IMR-90 (cell line): ENCODE results near the gene ITK. TPM values are rescaled to one million over a fixed set of nuclear protein-coding genes. Genes with fewer than 3 reads are reported as not detected.

Experiments used
- ATAC-seq: fragments of 200-7000 bp; cut with Tn5 transposase; 2 replicates; pipeline ENCODE4 v1.9.1; 2020; ENCODE audit warnings: low read depth, mild to moderate bottlenecking, moderate library complexity
- BruUV-seq: library from RNA; stranded (reverse); fragments of 400-500 nt; replicated peaks from 2 replicates; lab custom pipeline; 2021; lab: Mats Ljungman, UMichigan
- CTCF ChIA-PET: fragments of 300-600 bp; formaldehyde crosslinking; extraction: SDS; loops from one replicate; lab custom pipeline; 2021; ENCODE audit warnings: antibody characterized with exemption; lab: Yijun Ruan, JAX
- POLR2A ChIA-PET: fragments of 300-600 bp; sonication (Branson Sonifier 250); formaldehyde crosslinking; loops from one replicate; lab custom pipeline; 2022; ENCODE audit warnings: antibody characterized with exemption; ENCODE audit not compliant: unreplicated experiment; lab: Charles Lee
- DNase-seq: peaks from one replicate; pipeline ENCODE4 v3.0.0; 2013
- H2AFZ ChIP-seq: replicated peaks from 2 replicates; pipeline ENCODE3; 2013; ENCODE audit warnings: low read length, mild to moderate bottlenecking; ENCODE audit not compliant: poor library complexity
- H2AK5ac ChIP-seq: 2 replicates; pipeline ENCODE4 v1.6.1; 2013; ENCODE audit warnings: low read depth, low read length, inconsistent platforms
- H2AK9ac ChIP-seq: replicated peaks from 2 replicates; pipeline ENCODE3; 2013; ENCODE audit warnings: mild to moderate bottlenecking, low read depth, low read length, moderate library complexity; ENCODE audit not compliant: poor library complexity
- H2BK120ac ChIP-seq: 2 replicates; pipeline ENCODE4 v1.6.1; 2013; ENCODE audit warnings: low read depth, low read length, inconsistent platforms
- H2BK15ac ChIP-seq: 3 replicates; pipeline ENCODE4 v1.6.1; 2013; ENCODE audit warnings: low read depth, low read length, inconsistent platforms
- H2BK20ac ChIP-seq: 2 replicates; pipeline ENCODE4 v1.6.1; 2013; ENCODE audit warnings: low read depth, mild to moderate bottlenecking, inconsistent platforms, low read length, moderate library complexity
- H2BK5ac ChIP-seq: 2 replicates; pipeline ENCODE4 v1.6.1; 2013; ENCODE audit warnings: mild to moderate bottlenecking, low read depth, low read length, inconsistent platforms; ENCODE audit not compliant: poor library complexity, severe bottlenecking
- H3K14ac ChIP-seq: replicated peaks from 2 replicates; pipeline ENCODE4 v1.6.1; 2013; ENCODE audit warnings: low read depth, low read length, inconsistent platforms
- H3K18ac ChIP-seq: 2 replicates; pipeline ENCODE4 v1.6.1; 2013; ENCODE audit warnings: low read depth, low read length, control low read depth
- H3K23ac ChIP-seq: 2 replicates; pipeline ENCODE4 v1.6.1; 2013; ENCODE audit warnings: low read depth, low read length, inconsistent platforms
- H3K27ac ChIP-seq: 2 replicates; pipeline ENCODE4 v1.5.1; 2013; ENCODE audit warnings: mild to moderate bottlenecking, control low read depth, low read length; ENCODE audit not compliant: insufficient read depth
- H3K27me3 ChIP-seq: 2 replicates; pipeline ENCODE4 v1.6.1; 2013; ENCODE audit warnings: low read length; ENCODE audit not compliant: control insufficient read depth, insufficient read depth
- H3K36me3 ChIP-seq: 2 replicates; pipeline ENCODE4 v1.6.1; 2013; ENCODE audit warnings: low read length, mixed read lengths; ENCODE audit not compliant: control insufficient read depth, insufficient read depth
- H3K4ac ChIP-seq: 2 replicates; pipeline ENCODE4 v1.6.1; 2013; ENCODE audit warnings: low read depth, low read length, inconsistent platforms
- H3K4me1 ChIP-seq: 2 replicates; pipeline ENCODE4 v1.6.1; 2013; ENCODE audit warnings: low read length, mixed read lengths; ENCODE audit not compliant: control insufficient read depth, insufficient read depth
- H3K4me2 ChIP-seq: 2 replicates; pipeline ENCODE4 v1.6.1; 2013; ENCODE audit warnings: low read depth, mild to moderate bottlenecking, control low read depth, low read length, moderate library complexity
- H3K4me3 ChIP-seq: 2 replicates; pipeline ENCODE4 v1.5.1; 2013; ENCODE audit warnings: low read depth, mild to moderate bottlenecking, control low read depth, low read length, moderate library complexity; ENCODE audit not compliant: insufficient read depth
- H3K56ac ChIP-seq: 2 replicates; pipeline ENCODE4 v1.6.1; 2013; ENCODE audit warnings: low read length, inconsistent platforms; ENCODE audit not compliant: insufficient read depth; ENCODE audit errors: extremely low read depth
- H3K79me1 ChIP-seq, 2 experiments: 2 replicates each; pipeline ENCODE4 v1.6.1; 2013; ENCODE audit warnings: low read length in 2 of 2, inconsistent platforms in 1 of 2, low read depth in 1 of 2
- H3K9ac ChIP-seq: 2 replicates; pipeline ENCODE4 v1.6.1; 2013; ENCODE audit warnings: low read depth, low read length, control low read depth
- H3K9me1 ChIP-seq: 2 replicates; pipeline ENCODE4 v1.6.1; 2013; ENCODE audit warnings: low read length, inconsistent platforms; ENCODE audit not compliant: insufficient read depth
- H3K9me3 ChIP-seq: 2 replicates; pipeline ENCODE4 v1.6.1; 2013; ENCODE audit warnings: low read length; ENCODE audit not compliant: control insufficient read depth, insufficient read depth
- H4K20me1 ChIP-seq: 2 replicates; pipeline ENCODE4 v1.6.1; 2013; ENCODE audit warnings: low read length, inconsistent platforms; ENCODE audit not compliant: insufficient read depth
- H4K5ac ChIP-seq: 2 replicates; pipeline ENCODE4 v1.6.1; 2013; ENCODE audit warnings: mild to moderate bottlenecking, low read depth, low read length, control low read depth
- H4K8ac ChIP-seq, 2 experiments: 2 replicates each; pipeline ENCODE4 v1.6.1; 2013; ENCODE audit warnings: low read depth in 2 of 2, low read length in 2 of 2, control low read depth in 1 of 2, inconsistent platforms in 1 of 2
- H4K91ac ChIP-seq: 2 replicates; pipeline ENCODE4 v1.6.1; 2013; ENCODE audit warnings: low read depth, low read length, inconsistent platforms; ENCODE audit not compliant: insufficient read depth
- BHLHE40 ChIP-seq: fragments of 150-350 bp; IDR thresholded peaks from 2 replicates; pipeline ENCODE4 v1.6.1; 2016; ENCODE audit warnings: mild to moderate bottlenecking, low read depth, low read length
- CEBPB ChIP-seq: IDR thresholded peaks from 2 replicates; pipeline ENCODE4 v1.6.1; 2012; ENCODE audit warnings: low read depth, low read length, improper control_type of control experiment
- CHD1 ChIP-seq: IDR thresholded peaks from 2 replicates; pipeline ENCODE4 v1.6.1; 2012; ENCODE audit warnings: low read depth, low read length, improper control_type of control experiment
- FOS ChIP-seq: fragments of 150-350 bp; IDR thresholded peaks from 2 replicates; pipeline ENCODE4 v1.6.1; 2016; ENCODE audit warnings: low read depth, low read length
- MAFK ChIP-seq: IDR thresholded peaks from 2 replicates; pipeline ENCODE4 v1.6.1; 2012; ENCODE audit warnings: low read depth, low read length, improper control_type of control experiment
- MAZ ChIP-seq: IDR thresholded peaks from 2 replicates; pipeline ENCODE4 v1.6.1; 2012; ENCODE audit warnings: low read depth, mild to moderate bottlenecking, low read length, improper control_type of control experiment, moderate library complexity, borderline replicate concordance
- MXI1 ChIP-seq: IDR thresholded peaks from 2 replicates; pipeline ENCODE4 v1.6.1; 2012; ENCODE audit warnings: low read depth, mild to moderate bottlenecking, low read length, moderate library complexity, borderline replicate concordance
- NFE2L2 ChIP-seq: fragments of 150-350 bp; IDR thresholded peaks from 2 replicates; pipeline ENCODE4 v1.6.1; 2016; ENCODE audit warnings: low read depth, mild to moderate bottlenecking, low read length
- POLR2A ChIP-seq: IDR thresholded peaks from 2 replicates; pipeline ENCODE4 v1.6.1; 2012; ENCODE audit warnings: mild to moderate bottlenecking, low read depth, low read length
- RAD21 ChIP-seq: IDR thresholded peaks from 2 replicates; pipeline ENCODE4 v1.6.1; 2012; ENCODE audit warnings: low read length, improper control_type of control experiment
- RCOR1 ChIP-seq: IDR thresholded peaks from 2 replicates; pipeline ENCODE4 v1.6.1; 2012; ENCODE audit warnings: mild to moderate bottlenecking, low read length, improper control_type of control experiment; ENCODE audit not compliant: insufficient replicate concordance
- RFX5 ChIP-seq: IDR thresholded peaks from 2 replicates; pipeline ENCODE4 v1.8.0; 2012; ENCODE audit warnings: low read depth, mild to moderate bottlenecking, low read length, moderate library complexity
- SMC3 ChIP-seq: fragments of 150-350 bp; IDR thresholded peaks from 2 replicates; pipeline ENCODE4 v1.6.1; 2016; ENCODE audit warnings: low read depth, mild to moderate bottlenecking, antibody characterized with exemption, low read length, moderate library complexity
- USF2 ChIP-seq: fragments of 150-350 bp; IDR thresholded peaks from 2 replicates; pipeline ENCODE4 v1.6.1; 2017; ENCODE audit warnings: mild to moderate bottlenecking, antibody characterized with exemption, low read length, low read depth
- WGBS, 2 experiments: methylation state at CpG; one replicate each; pipeline versions ENCODE4 v1.1.5 to v1.1.7; 2013; ENCODE audit warnings: missing lambda C conversion rate in 2 of 2; ENCODE audit not compliant: insufficient read length in 1 of 2; ENCODE audit errors: extremely low coverage in 2 of 2; 5-methylcytosine and 5-hydroxymethylcytosine counted together
- dilution Hi-C: fragments of 300-500 bp; cut with HindIII; formaldehyde crosslinking; loops from one replicate; pipeline ENCODE4 v1.14.3; 2018; ENCODE audit warnings: low sequenced_read_pairs; ENCODE audit not compliant: unreplicated experiment
- in situ Hi-C: fragments of 300-500 bp; cut with MboI; formaldehyde crosslinking; loops from 3 replicates; pipeline ENCODE4 v1.14.3; 2019; ENCODE audit warnings: low sequenced_read_pairs, inconsistent platforms, mixed read lengths
- intact Hi-C: fragments of 100-400 bp; cut with micrococcal nuclease; formaldehyde crosslinking; loops from 2 replicates; pipeline ENCODE4 v1.10.0; 2022
- polyA plus RNA-seq, 3 experiments: library from polyadenylated mRNA; depleted of rRNA; stranded (reverse); fragments of >200 nt; gene quantifications; 2 replicates each; pipeline ENCODE4 v1.2.3, GENCODE V29; 2012; ENCODE audit warnings: low replicate concordance in 1 of 3
- total RNA-seq: library from RNA; depleted of rRNA; stranded (reverse); fragments of >200 nt; gene quantifications from 2 replicates; pipeline ENCODE4 v1.2.3, GENCODE V29; 2012
- TF ChIP-seq, protein P1 (sequence below): conservative IDR thresholded peaks from 2 replicates; pipeline ENCODE4 v1.5.1; 2012; ENCODE audit warnings: mild to moderate bottlenecking, low read depth, low read length, improper control_type of control experiment
- TF ChIP-seq, protein P2 (sequence below): fragments of 150-350 bp; IDR thresholded peaks from 2 replicates; pipeline ENCODE4 v1.6.1; 2016; ENCODE audit warnings: low read depth, mild to moderate bottlenecking, low read length, moderate library complexity, borderline replicate concordance

The ITK gene
- total and polyA plus RNA-seq, 2 of the 4 experiments (the other 2 are of a cell fraction), result not detected

- Histone ChIP-seq H3K14ac (no peak overlapping the region), H3K9me1 (no peaks in the 10 kb centered on the region), H2BK5ac (no peak overlapping the region), H4K20me1 (no peaks in the 10 kb centered on the region), H3K18ac (no peak overlapping the region), H2AK9ac (no peak overlapping the region), H3K27ac (no peak overlapping the region), H3K27me3 (no peaks in the 10 kb centered on the region; the same call in 1 of the 2 replicates), H3K23ac (no peak overlapping the region), H3K9me3 (no peaks in the 10 kb centered on the region), H3K36me3 (no peaks in the 10 kb centered on the region), H4K5ac (no peak overlapping the region), H2BK15ac (no peak overlapping the region), H2BK120ac (no peak overlapping the region), H2BK20ac (no peak overlapping the region), H3K4me1 (peaks cover 2% of the 10 kb centered on the region; the same call in 1 of the 2 replicates), H3K9ac (no peak overlapping the region), H4K8ac (no peak overlapping the region), H2AK5ac (no peak overlapping the region), H3K4ac (no peak overlapping the region), H2AFZ (no peak overlapping the region), H3K79me1 (no peaks in the 10 kb centered on the region), H3K4me2 (no peak overlapping the region), H3K4me3 (no peak overlapping the region), H4K91ac (no peak overlapping the region), H3K56ac (no peak overlapping the region)
- in situ Hi-C loops, result no loop called here
- WGBS, 2 experiments, result 70% methylated on average over 2 of the region's 4 CpGs; no CpG with 5 or more reads in 1 of the 2 experiments
- intact Hi-C loops, result no loop called here
- ATAC-seq (peak; percentile 75), DNase-seq (peak; percentile 30)
- POLR2A ChIA-PET, result no interaction called here
- BruUV-seq, result no TSS peak
- TF ChIP-seq CEBPB, result no peak
- TF ChIP-seq NFE2L2, result no peak
- TF ChIP-seq RAD21, result no peak
- no peak for TF ChIP-seq FOS
- TF ChIP-seq SMC3, result no peak
- TF ChIP-seq POLR2A, result no peak
- no peak for TF ChIP-seq RCOR1
- TF ChIP-seq RFX5, result no peak
- TF ChIP-seq, protein P1, sequence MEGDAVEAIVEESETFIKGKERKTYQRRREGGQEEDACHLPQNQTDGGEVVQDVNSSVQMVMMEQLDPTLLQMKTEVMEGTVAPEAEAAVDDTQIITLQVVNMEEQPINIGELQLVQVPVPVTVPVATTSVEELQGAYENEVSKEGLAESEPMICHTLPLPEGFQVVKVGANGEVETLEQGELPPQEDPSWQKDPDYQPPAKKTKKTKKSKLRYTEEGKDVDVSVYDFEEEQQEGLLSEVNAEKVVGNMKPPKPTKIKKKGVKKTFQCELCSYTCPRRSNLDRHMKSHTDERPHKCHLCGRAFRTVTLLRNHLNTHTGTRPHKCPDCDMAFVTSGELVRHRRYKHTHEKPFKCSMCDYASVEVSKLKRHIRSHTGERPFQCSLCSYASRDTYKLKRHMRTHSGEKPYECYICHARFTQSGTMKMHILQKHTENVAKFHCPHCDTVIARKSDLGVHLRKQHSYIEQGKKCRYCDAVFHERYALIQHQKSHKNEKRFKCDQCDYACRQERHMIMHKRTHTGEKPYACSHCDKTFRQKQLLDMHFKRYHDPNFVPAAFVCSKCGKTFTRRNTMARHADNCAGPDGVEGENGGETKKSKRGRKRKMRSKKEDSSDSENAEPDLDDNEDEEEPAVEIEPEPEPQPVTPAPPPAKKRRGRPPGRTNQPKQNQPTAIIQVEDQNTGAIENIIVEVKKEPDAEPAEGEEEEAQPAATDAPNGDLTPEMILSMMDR, result no peak
- TF ChIP-seq MAZ, result no peak
- no peak for TF ChIP-seq MXI1
- no peak for TF ChIP-seq BHLHE40
- no peak for TF ChIP-seq CHD1
- TF ChIP-seq, protein P2, sequence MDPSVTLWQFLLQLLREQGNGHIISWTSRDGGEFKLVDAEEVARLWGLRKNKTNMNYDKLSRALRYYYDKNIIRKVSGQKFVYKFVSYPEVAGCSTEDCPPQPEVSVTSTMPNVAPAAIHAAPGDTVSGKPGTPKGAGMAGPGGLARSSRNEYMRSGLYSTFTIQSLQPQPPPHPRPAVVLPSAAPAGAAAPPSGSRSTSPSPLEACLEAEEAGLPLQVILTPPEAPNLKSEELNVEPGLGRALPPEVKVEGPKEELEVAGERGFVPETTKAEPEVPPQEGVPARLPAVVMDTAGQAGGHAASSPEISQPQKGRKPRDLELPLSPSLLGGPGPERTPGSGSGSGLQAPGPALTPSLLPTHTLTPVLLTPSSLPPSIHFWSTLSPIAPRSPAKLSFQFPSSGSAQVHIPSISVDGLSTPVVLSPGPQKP, result no peak
- no peak for TF ChIP-seq MAFK
- TF ChIP-seq USF2, result no peak
- CTCF ChIA-PET, result no interaction called here
- dilution Hi-C loops, result no loop called here
Measured at GRCh38 chr5:157241483-157241882, 60.8 kb downstream of the ITK start.
